Measurements from ENCODE around the gene MSI1.

Gene MSI1

GRCh38 chr12:120317224-120318105 is 51.5 kb downstream of the MSI1 start:
- peak; percentile 99 for DNase-seq

- no peak for DNase-seq
Observed at GRCh38 chr12:120316798-120317223, 52.2 kb downstream of the MSI1 start.

- DNase-seq = peak in 1 of 2 experiments; percentile 6
Observed at GRCh38 chr12:120314220-120314619, 54.7 kb downstream of the MSI1 start.

GRCh38 chr12:120301962-120302815 is 66.8 kb downstream of the MSI1 start, which contains the start of gene SIRT4:
Gene SIRT4, plus strand, starts transcription at chr12:120302321. Its CDS starts 1,241 bp downstream, at chr12:120303562.
- DNase-seq = peak; percentile 90 to 91

- peak; percentile 88 to 94 for DNase-seq
Observed at GRCh38 chr12:120292661-120293531, 76.1 kb downstream of the MSI1 start, which contains the start of gene RNU4-1. Gene RNU4-1, minus strand, starts transcription at chr12:120293237.

- no peak for DNase-seq
Observed at GRCh38 chr12:120292411-120292660, 76.6 kb downstream of the MSI1 start.
